Measurements from ENCODE around the gene UBASH3B. TPM values are rescaled to one million over a fixed set of nuclear protein-coding genes. Genes with fewer than 3 reads are reported as not detected.
"Not testable (repeated sequence)": the region's sequence is repeated elsewhere in the genome, so short reads cannot be mapped to it uniquely, and the experiment has no call there.

Gene UBASH3B
- 10 to 100 TPM in 3 of 4 donors, 1 to 10 TPM in 1; 4.2 to 41.2 (median 24.4) TPM for total RNA-seq

GRCh38 chr11:122655527-122656072 is at the start of gene UBASH3B:
UBASH3B (plus strand) TSS chr11:122655722; CDS start chr11:122656050, 328 bp downstream.
- Histone ChIP-seq H3K27ac (peak within 1 kb of the TSS; percentile 48), H3K27me3 (peaks cover 24% of the 10 kb centered on the region), H3K9me3 (no peaks in the 10 kb centered on the region), H3K4me3 (peak within 1 kb of the TSS; percentile 66), H3K4me1 (peaks cover 28% of the 10 kb centered on the region), H3K36me3 (no peaks in the 10 kb centered on the region)
- WGBS: 5% methylated on average over 14 of the region's 39 CpGs
- DNase-seq (ENCODE audit: low spot score in 2 of 2): peak; percentile 78 to 87
- TF ChIP-seq CTCF (IDR thresholded peaks at IDR 0.05) (no peak), POLR2AphosphoS5 (IDR thresholded peaks at IDR 0.05) (no peak), POLR2A (IDR thresholded peaks at IDR 0.05) (no peak), EP300 (IDR thresholded peaks at IDR 0.05) (no peak)

GRCh38 chr11:122607162-122607561 is 48.4 kb upstream of the UBASH3B start:
- H3K9me3 ChIP-seq; H3K27me3 ChIP-seq; H3K4me3 ChIP-seq; DNase-seq (ENCODE audit: low spot score in 2 of 2); H3K27ac ChIP-seq; H3K36me3 ChIP-seq; H3K4me1 ChIP-seq: not testable (repeated sequence)
- WGBS: 61% methylated on average over 2 of the region's 2 CpGs

- Histone ChIP-seq H3K36me3 (no peaks in the 10 kb centered on the region), H3K9me3 (no peaks in the 10 kb centered on the region), H3K4me3 (no peak overlapping the region), H3K4me1 (no peaks in the 10 kb centered on the region), H3K27ac (no peak overlapping the region), H3K27me3 (no peaks in the 10 kb centered on the region)
- 94% methylated on average over 7 of the region's 7 CpGs for WGBS
- DNase-seq (ENCODE audit: low spot score in 2 of 2): no peak
- no peak for TF ChIP-seq CTCF (IDR thresholded peaks at IDR 0.05)
- no peak for TF ChIP-seq POLR2A (IDR thresholded peaks at IDR 0.05)
- no peak for TF ChIP-seq POLR2AphosphoS5 (IDR thresholded peaks at IDR 0.05)
- no peak for TF ChIP-seq EP300 (IDR thresholded peaks at IDR 0.05)
Measured at GRCh38 chr11:122612123-122612824, 43.2 kb upstream of the UBASH3B start.

GRCh38 chr11:122616718-122617117 is 38.8 kb upstream of the UBASH3B start:
- DNase-seq (ENCODE audit: low spot score in 2 of 2): no peak
- WGBS: 60% methylated on average over 4 of the region's 4 CpGs
- Histone ChIP-seq H3K4me1 (no peaks in the 10 kb centered on the region), H3K36me3 (no peaks in the 10 kb centered on the region), H3K9me3 (no peaks in the 10 kb centered on the region), H3K4me3 (no peak overlapping the region), H3K27me3 (no peaks in the 10 kb centered on the region), H3K27ac (no peak overlapping the region)
- TF ChIP-seq POLR2A (IDR thresholded peaks at IDR 0.05) (no peak), CTCF (IDR thresholded peaks at IDR 0.05) (no peak), EP300 (IDR thresholded peaks at IDR 0.05) (no peak)

GRCh38 chr11:122617297-122617696 is 38.2 kb upstream of the UBASH3B start:
- Histone ChIP-seq H3K4me3 (no peak overlapping the region), H3K36me3 (no peaks in the 10 kb centered on the region), H3K27me3 (no peaks in the 10 kb centered on the region), H3K4me1 (no peaks in the 10 kb centered on the region), H3K9me3 (no peaks in the 10 kb centered on the region), H3K27ac (no peak overlapping the region)
- TF ChIP-seq CTCF (IDR thresholded peaks at IDR 0.05) (no peak), EP300 (IDR thresholded peaks at IDR 0.05) (no peak), POLR2A (IDR thresholded peaks at IDR 0.05) (no peak), POLR2AphosphoS5 (IDR thresholded peaks at IDR 0.05) (no peak)
- WGBS: 85% methylated on average over 5 of the region's 5 CpGs
- DNase-seq (ENCODE audit: low spot score in 2 of 2): no peak

All from suprapubic skin (tissue), 4 donors.